T-helper 2 cell (primary cell): ENCODE results near the gene CCL16.

Source experiments
- DNase-seq, 5 experiments: peaks; one replicate each; pipeline versions ENCODE4 v3.0.0 to v3.0.0-alpha.2; 2012 to 2022

CCL16 gene

GRCh38 chr17:35934760-35935159, 46.5 kb downstream of the CCL16 start:
- no peak for DNase-seq

GRCh38 chr17:35932586-35932985, 48.7 kb downstream of the CCL16 start:
- DNase-seq, result no peak

- DNase-seq, result no peak
These were observed 49.4 kb downstream of the CCL16 start for GRCh38 chr17:35931794-35932425.

GRCh38 chr17:35930211-35931065, 50.9 kb downstream of the CCL16 start, which contains the start of gene RDM1:
RDM1 (minus strand) TSS chr17:35930773; CDS start chr17:35930727, 46 bp downstream.
- peak; percentile 29 to 90 (median 61) for DNase-seq

GRCh38 chr17:35927714-35928113, 53.6 kb downstream of the CCL16 start:
- no peak for DNase-seq
